ENCODE results near the gene MYL10. TPM values are rescaled to one million over a fixed set of nuclear protein-coding genes. Genes with fewer than 3 reads are reported as not detected.
"Not testable (repeated sequence)": the region's sequence is repeated elsewhere in the genome, so short reads cannot be mapped to it uniquely, and the experiment has no call there.

MYL10 gene
- polyA plus RNA-seq, 10 donors: 5.7 to 40.9 (median 21.1) TPM

GRCh38 chr7:101659706-101660105, 30.6 kb upstream of the MYL10 start:
- DNase-seq: no peak

- no peak for DNase-seq
These were observed 28.1 kb upstream of the MYL10 start for GRCh38 chr7:101657171-101657570.

GRCh38 chr7:101651112-101651511, 22.0 kb upstream of the MYL10 start:
- no peak for DNase-seq

DNA sequence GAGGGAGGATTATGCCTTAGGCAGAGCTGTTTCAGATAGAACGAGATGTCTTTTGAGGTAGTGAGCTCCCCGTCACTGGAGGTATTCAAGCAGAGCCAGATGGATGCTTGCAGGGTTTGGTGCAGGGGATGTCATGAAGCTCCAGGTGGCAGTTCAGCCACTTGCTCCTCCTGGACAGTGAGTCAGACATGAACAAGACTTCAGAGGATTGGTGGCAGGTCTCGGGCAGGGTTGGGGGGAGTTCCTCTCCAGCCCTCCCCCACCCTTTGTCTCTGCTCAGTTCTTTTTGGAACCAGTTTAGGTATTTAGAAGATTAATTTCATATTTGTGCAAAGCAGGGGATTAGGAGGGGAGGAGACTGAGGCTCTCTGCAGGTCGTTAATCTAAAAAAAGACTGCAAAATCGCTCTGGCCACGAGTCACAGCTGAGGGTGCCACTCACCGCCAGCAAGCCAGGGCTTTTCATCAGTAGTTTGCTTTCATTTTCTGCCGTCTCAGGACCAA, 21.5 kb upstream of the MYL10 start:
- peak in 1 of 3 donors; percentile 37 for DNase-seq

DNA sequence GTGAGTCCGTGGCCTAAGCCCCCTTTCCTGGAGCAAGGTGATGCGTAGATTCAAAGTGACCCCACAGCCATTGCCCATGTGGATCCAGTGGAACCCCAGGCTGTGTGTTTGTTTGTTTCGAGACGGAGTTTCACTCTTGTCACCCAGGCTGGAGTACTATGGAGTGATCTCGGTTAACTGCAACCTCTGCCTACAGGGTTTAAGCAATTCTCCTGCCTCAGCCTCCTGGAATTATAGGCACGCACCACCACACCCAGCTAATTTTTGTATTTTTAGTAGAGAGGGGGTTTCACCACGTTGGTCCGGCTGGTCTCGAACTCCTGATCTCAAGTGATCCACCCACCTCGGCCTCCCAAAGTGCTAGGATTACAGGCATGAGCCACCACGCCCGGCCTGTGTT, 18.8 kb upstream of the MYL10 start:
- DNase-seq: not testable (repeated sequence)

DNA sequence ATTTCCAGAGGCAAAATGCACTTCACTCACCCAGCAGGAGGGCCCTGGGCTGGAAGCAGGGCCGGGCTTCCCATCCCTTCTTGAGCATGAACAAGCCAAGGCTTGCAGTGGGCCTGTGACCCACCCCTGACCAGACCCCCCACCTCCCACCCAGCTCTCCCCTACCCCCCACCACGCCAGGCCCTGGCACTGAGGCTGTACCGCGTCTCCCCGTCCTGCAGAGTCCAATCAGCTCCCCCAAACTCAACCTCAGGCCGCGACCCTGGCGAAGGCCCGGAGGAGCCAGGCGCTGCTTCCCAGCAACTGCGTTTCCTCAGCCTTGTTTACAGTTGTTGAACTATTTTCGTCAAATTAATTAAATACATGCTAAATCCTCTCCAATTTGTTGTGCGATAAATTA, 16.9 kb upstream of the MYL10 start:
- DNase-seq: no peak

DNA sequence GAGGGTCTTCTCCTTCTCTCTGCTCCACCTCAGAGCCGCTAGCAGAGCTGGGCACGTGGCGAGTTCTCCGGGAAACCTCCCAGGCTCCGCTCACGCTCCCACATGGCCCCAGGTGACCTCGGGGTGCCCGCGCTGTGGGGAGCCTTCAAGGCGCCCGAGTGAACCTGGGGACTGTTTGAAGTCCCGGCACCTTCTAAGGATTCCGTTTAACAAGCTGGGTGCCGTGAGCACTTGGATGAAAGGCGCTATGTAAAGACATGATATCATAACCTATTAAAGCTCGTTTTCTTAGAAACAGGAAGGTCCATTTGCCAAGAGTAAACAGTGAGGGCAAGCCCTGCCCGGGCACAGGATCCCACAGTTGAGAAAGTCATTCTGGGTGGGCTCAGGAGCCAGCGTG, 15.8 kb upstream of the MYL10 start:
- no peak for DNase-seq

DNA sequence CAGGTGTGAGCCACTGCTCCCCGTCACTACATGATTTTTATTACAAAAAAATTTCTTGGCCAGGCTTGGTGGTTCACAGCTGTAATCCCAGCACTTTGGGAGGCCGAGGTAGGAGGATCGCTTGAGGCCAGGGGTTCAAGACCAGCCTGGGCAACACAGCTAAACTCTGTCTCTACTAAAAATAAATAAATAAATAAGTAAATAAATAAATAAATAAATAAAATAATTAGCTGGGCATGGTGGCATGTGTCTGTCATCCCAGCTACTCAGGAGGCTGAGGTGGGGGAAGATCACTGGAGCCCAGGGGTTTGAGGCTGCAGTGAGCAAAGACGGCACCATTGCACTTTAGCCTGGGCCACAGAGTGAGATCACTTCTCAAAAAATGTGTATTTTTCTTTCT, 10.0 kb upstream of the MYL10 start:
- not testable (repeated sequence) for DNase-seq

- no peak for DNase-seq
These were observed 7.9 kb upstream of the MYL10 start for GRCh38 chr7:101636822-101637623.

- no peak for DNase-seq
These were observed 6.4 kb upstream of the MYL10 start for GRCh38 chr7:101635484-101635883.

GRCh38 chr7:101634196-101634717, 5.2 kb upstream of the MYL10 start:
- no peak for DNase-seq

- DNase-seq: peak; percentile 63 to 84 (median 74)
These were observed 4.4 kb upstream of the MYL10 start for GRCh38 chr7:101633511-101633910.

GRCh38 chr7:101632641-101633040, 3.5 kb upstream of the MYL10 start:
- no peak for DNase-seq

DNA sequence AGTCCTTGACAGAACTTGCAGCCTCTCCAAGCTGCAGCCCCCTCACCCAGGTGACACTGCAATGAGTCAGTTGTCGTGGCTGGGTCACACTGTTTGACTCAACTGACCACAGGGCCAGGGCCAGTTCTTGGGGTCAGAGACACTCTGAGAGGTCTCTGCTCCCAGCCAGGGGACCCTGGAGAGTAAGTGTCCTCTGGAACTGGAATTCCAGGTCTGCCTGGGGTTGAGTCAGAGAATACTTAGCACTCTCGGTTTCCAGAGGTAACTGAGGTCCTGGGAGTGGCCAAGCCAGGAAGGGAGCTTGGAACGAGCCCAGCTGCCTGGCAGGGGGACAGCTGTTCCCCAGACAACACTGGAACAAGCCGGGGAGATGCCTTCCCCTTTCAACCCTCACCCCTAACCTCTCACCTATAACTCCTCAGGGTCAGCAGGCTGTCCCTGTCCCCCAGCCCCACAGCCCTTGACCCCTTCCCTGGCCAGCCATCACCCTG, 2.2 kb upstream of the MYL10 start:
- DNase-seq: peak in 1 of 3 donors; percentile 38

DNA sequence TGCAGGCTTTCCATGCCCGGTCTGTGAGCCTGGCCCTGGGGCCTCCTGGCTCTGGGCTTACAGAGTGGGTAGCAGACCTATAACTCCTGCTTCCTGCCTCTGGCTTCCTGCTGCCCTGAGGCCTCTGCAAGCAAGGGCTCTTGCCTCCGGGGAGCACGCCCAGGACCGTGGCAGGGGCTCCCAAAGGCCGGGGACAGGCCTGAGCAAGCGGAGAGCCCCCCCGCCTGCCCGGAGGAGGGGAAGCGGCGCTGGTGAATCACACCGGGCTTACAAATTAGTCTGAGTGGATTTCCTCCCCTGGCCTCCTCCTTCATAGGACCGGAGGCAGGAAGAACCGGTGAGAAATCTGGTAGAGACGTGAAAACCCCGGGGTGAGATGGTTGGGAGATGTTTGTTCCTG, 1.5 kb upstream of the MYL10 start:
- no peak for DNase-seq

GRCh38 chr7:101628522-101628921, 574 bp downstream of the MYL10 start:
- peak; percentile 71 to 79 (median 76) for DNase-seq

GRCh38 chr7:101626758-101627157, 2.3 kb downstream of the MYL10 start:
- no peak for DNase-seq

DNA sequence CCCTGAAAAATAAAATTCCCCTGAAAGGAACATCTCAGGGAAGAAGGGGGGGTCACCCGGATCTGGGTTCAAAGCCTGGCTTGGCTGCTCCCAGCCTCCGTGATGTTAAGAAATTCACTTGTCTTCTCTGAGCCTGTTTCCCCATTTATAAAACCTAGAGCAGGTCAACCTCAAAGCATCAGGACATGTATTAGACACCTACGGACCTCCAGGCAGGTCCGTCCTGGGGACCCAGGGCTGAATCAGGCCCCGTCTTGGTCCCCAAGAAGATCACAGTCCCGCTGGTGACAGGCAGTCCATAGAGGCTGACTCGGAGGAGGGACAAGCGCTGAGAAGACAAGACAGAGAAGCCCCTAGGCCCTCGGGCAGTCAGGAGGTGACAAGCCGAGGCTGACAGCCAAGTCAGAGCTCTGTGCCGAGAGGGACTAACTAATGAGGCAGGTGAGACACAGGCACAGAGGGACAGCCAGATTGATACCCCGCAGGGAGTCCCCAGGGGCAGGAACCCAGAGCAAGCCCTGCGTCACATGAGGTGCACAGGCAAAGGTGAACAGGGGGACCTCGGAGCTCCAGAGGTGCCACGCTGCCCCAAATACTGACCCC, 2.9 kb downstream of the MYL10 start:
- DNase-seq: no peak

DNA sequence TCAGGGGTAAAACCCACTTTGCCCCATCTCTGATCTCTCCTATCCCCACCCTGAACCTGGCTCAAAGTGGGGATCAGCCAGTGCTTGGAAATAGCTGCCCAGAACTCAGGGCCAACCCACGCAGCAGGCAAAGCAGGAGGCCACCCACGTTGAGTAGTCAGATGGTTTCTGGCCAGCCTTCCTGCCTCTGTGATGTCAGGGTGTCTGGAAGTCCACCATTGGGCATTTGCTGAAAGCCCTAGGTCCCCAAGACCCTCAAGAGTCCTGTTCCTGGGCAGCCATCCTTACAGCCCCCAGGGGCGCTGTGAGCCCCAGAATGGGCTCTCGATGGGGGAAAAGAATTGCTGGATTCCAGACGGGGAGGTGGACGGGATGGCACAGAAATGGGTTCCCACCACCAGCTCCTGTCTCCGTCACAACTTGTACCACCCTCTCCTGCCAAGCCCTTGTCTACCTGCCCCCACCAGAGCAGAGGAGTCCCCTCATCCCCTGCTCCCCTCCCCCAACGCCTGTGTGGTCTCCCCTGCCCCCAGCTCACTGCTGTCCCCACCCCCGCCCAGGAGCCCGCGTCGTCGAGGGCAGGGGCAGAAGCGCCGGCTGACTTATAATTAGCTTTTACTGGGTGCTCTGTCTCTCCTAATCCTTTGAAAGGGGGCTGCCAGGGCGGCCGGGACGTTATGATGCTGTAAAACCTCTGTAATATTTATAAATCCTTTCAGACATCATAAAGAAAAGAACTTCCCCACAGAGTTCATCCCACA, 3.9 kb downstream of the MYL10 start:
- peak in 1 of 3 donors; percentile 52 for DNase-seq

GRCh38 chr7:101624246-101625001, 4.7 kb downstream of the MYL10 start:
- DNase-seq: peak in 1 of 3 donors; percentile 37

- DNase-seq: no peak
These were observed 6.4 kb downstream of the MYL10 start for GRCh38 chr7:101622609-101623173.
